Measurements from ENCODE around the gene GNMT.
"Not testable (repeated sequence)": the region's sequence is repeated elsewhere in the genome, so short reads cannot be mapped to it uniquely, and the experiment has no call there.

The GNMT gene

GRCh38 chr6:42960243-42961019, at the start of gene GNMT:
GNMT (plus strand) TSS chr6:42960754; CDS start chr6:42960768, 14 bp downstream.
- no peak for DNase-seq

DNA sequence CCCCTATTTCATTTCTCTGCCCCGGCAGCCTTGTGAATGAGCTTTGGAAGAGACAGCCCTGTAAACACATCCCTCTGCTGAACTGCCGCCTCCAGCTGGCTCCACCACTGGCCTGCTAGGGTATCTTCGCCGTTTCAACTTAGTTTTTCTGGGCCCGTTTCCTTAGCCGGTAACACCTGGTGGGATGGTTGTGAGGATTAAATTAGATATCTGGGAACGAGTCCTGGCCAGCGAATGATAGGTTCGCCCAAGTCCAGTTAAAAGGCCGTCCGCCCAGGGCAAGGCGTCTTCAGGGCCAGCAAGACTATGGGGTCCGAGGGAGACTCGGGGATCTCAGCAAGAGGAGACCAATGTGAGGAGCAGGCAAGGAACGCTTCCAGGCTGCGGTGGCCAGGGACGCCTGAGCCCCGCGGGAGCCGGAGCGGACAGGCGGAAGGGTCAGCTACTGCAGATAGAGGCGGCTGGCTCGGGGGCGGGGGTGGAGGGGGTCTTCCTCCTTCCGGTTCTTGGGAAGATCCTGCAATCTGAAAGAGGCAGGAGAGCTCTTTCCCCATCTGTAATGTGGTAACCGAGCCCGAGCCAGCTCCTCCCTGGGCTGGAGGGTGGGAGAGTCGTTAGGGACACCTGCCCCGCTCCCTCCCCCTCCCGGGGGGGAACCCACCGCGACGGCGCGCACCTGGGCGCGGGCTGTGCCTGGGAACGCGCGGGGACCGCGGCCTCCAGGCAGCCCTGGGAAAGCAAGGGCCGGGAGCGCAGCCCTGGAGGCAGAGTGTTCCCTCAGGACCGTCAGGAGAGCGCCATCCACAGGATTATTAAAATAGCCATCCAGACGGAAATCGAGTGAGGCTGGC, 49.2 kb upstream of the GNMT start:
- DNase-seq: no peak

DNA sequence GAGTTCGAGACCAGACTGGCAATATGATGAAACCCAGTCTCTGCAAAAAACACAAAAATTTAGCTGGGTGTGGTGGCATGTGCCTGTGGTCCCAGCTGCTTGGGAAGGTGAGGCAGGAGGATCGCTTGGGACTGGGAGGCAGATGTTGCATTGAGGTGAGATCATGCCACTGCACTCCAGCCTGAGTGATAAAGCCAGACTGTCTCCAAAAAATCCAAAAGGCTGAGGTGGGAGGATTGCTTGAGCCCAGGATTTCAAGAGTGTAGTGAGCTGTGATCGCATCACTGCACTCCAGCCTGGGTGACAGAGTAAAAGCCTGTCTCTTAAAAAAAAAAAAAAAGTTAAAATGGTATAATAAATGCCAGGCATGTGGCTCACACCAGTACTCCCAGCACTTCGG, 46.0 kb upstream of the GNMT start:
- DNase-seq: no peak

GRCh38 chr6:42915732-42916131, 44.8 kb upstream of the GNMT start, which contains the start of gene PTCRA:
PTCRA (plus strand) TSS chr6:42916053; CDS start chr6:42916070, 17 bp downstream.
- no peak for DNase-seq

- no peak for DNase-seq
Observed at GRCh38 chr6:42916288-42916687, 44.3 kb upstream of the GNMT start.

DNA sequence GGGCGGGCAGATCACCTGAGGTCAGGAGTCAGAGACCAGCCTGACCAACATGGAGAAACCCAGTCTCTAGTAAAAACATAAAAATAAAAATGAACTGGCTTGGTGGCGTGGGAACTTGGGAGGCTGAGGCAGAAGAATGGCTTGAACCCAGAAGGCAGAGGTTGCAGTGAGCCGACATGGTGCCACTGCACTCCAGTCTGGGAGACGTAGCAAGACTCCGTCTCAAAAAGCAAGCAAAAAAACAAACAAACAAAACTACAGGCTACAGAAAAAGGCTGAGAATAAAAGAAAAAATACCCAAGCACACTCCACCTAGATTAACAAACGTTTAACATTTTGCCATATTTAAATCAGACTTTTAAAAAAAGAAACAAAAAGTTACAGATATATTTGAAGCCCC, 38.8 kb upstream of the GNMT start:
- no peak for DNase-seq

- no peak for DNase-seq
Observed at GRCh38 chr6:42923666-42924065, 36.9 kb upstream of the GNMT start.

DNA sequence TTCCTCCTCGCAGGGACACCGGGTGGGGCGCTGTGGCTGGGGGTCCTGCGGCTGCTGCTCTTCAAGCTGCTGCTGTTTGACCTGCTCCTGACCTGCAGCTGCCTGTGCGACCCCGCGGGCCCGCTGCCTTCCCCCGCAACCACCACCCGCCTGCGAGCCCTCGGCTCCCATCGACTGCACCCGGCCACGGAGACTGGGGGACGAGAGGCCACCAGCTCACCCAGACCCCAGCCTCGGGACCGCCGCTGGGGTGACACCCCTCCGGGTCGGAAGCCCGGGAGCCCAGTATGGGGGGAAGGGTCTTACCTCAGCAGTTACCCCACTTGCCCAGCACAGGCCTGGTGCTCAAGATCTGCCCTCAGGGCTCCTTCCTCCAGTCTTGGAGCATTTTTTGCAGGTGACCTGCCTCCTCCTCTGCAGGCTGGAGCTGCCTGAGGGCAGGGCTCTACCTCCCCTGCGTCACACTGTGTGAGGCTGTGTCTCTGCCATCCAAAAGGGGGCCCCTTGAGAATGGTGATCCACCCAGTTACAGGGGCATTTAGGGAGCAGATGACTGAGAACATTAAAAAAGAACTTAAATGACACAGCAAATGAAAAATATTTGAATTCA, 35.2 kb upstream of the GNMT start:
- no peak for DNase-seq

GRCh38 chr6:42928986-42929820, 31.4 kb upstream of the GNMT start, which contains the start of gene CNPY3:
CNPY3 (plus strand) TSS chr6:42929480; CDS start chr6:42929571, 91 bp downstream.
- peak; percentile 98 for DNase-seq

- no peak for DNase-seq
Observed at GRCh38 chr6:42929821-42930360, 30.7 kb upstream of the GNMT start.

DNA sequence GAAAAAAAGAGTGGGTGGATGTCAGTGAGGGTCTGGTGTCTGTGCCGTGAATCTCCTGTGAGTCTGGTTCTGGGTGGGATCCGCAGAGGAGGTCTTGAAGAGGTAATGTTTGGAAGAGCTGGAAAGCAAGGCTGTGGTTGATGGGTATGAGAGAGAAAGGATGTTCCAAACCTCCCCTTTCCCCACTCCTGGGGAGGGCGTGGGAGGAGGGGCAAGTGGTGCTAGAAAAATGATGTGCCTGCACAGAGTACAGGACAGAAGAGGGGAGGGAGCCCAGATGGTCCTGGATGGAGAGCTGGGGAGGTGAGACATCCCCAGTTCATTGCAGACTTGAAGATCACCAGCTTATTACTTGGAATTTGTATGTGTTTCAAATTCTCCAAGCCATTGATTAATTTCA, 28.1 kb upstream of the GNMT start:
- no peak for DNase-seq

DNA sequence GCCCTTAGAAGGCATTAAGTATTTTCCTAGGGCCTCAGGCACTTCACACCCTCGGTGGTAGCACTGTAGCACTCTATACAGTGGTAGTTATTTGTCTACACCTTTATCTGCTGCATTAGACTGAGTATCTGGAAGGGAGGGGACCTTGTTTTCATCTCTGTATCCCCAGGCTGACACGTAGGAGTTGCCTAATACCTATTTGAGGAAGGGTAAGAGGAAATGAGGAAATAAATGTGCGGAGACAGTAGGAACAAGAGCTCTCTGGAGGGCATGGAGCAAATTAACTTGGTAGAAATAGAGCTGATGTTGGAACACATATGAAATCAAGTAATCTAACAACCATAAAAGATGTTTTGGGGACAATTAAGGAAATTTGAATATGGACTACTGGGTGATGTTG, 27.3 kb upstream of the GNMT start:
- DNase-seq: no peak

- DNase-seq: no peak
Observed at GRCh38 chr6:42935322-42935721, 25.2 kb upstream of the GNMT start.

GRCh38 chr6:42936398-42936797, 24.2 kb upstream of the GNMT start:
- no peak for DNase-seq

DNA sequence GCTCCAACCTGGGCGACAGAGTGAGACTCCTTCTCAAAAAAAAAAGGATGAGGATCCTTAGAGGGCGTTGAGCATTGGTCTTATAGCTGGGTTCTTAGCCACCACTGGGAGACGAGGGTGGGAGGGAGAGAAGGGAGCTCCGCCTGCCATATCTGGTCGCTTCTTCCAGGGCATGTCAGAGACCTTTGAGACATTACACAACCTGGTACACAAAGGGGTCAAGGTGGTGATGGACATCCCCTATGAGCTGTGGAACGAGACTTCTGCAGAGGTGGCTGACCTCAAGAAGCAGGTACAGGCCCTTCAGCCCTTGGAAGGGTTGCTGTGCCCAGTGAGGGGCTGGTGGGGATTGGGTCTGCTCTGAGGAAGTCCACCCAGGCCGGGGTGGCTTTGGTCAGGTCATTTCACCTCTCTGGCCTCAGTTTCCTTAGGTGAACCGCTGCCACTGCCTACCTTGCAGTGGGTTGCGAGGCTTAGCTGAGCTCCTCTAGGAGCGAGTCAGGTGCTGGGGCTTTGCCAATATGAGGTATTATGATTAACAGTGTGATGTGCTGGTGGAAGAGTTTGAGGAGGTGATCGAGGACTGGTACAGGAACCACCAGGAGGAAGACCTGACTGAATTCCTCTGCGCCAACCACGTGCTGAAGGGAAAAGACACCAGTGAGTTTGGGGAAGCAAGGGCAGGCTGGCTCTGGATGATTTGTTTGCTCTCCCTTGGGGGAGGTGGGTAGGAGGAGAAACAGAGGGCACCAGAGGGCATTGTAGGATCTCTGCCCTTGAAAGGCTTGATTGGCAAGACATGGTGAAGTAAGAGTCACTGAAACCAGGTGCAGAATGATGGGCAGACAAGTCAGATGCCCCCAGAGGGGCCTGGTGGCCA, 22.8 kb upstream of the GNMT start:
- DNase-seq: no peak

- DNase-seq: no peak
Observed at GRCh38 chr6:42938428-42938796, 22.1 kb upstream of the GNMT start.

DNA sequence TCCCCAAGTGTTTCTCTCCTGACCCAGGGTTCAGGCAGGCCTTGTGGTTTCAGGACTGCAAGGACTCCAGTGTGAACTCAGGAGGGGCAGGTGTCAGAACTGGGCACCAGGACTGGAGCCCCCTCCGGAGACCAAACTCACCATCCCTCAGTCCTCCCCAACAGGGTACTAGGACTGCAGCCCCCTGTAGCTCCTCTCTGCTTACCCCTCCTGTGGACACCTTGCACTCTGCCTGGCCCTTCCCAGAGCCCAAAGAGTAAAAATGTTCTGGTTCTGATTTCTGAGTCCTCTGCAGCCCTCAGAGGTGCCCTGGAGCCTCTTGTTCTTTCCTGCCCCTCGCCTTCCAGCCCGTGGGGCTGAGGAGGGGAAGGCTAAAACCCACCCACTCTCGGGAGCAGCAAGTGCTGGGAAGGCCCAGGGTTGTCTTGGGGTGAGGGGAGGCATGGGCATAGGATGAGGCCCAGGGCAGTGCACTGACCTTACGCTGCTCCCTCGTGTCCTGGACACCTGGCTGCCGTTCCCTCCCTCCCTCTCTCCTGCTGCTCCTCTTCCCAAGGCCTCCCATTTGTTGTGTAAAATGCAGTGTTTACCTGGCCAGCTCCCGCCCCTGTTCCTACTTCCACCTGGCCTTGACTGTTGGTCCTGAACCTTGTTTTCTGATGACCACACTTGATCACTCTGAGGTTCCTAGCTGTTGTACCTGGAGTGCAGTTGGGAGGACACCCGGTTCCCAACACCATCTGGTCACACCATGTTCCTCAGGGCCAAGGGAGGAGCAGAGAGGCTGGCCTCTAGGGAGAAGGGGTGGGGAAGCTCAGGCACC, 21.4 kb upstream of the GNMT start:
- DNase-seq: no peak

DNA sequence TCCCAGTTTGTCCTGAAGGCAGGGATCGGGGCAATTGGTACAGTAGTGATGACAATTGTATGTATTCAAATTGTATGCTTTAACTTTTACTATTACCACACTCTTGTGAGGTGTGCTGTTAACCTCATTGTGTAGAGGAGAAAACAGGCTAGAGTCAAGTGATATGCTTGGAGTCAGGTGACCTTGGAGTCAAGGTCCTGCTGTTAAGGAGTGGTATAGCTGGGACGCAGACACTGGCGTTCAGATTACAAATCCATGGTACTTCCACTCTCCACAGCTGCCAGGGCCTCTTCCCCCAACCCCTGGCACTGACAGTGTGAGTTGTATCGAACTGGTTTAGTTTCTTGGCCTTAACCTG, 20.8 kb upstream of the GNMT start:
- no peak for DNase-seq

- no peak for DNase-seq
Observed at GRCh38 chr6:42940493-42941045, 20.0 kb upstream of the GNMT start.

GRCh38 chr6:42941356-42941755, 19.2 kb upstream of the GNMT start:
- DNase-seq: not testable (repeated sequence)
